ENCODE measurements around the gene SLC35F4. TPM values are rescaled to one million over a fixed set of nuclear protein-coding genes. Genes with fewer than 3 reads are reported as not detected.
"Not testable (repeated sequence)": the region's sequence is repeated elsewhere in the genome, so short reads cannot be mapped to it uniquely, and the experiment has no call there.

SLC35F4 gene
- total RNA-seq, 1 donor: not detected

DNA sequence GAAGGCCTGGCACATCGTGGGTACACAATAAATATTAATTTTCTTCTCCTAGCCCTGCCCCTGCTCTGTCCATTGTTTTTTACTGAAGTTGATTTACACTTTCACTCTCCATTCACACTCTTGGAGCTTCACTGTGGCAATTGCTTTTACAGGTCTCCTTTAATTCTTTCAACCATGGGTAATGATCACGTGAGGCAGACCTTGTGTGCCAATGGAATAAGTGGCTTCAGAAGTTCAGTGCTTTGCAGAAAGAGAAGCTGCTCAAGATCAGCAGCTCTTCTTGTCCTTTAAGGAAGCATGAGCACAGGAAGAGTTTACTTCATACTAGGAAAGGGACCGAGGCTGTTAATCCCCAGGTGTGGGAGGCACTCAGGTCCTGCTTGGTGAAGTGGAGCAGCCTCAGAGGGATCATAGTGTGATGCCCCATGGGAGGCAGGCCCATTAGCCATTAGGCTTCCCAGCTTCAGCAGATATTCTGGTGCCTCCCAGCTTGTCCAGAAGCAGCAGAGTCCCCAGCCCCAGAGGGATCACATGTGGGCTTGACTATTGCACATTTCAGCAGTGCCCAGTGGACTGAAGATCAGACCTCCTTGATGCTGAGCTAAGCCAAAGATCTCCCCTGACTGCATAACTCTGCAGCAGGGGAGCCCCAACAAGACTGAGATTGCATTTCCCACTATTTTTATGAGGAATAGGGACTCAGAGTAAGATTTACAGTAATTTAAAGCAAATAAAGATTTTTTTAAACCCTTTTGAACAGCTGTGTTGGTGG, 5.0 kb upstream of the SLC35F4 start:
- TF ChIP-seq, protein P1, sequence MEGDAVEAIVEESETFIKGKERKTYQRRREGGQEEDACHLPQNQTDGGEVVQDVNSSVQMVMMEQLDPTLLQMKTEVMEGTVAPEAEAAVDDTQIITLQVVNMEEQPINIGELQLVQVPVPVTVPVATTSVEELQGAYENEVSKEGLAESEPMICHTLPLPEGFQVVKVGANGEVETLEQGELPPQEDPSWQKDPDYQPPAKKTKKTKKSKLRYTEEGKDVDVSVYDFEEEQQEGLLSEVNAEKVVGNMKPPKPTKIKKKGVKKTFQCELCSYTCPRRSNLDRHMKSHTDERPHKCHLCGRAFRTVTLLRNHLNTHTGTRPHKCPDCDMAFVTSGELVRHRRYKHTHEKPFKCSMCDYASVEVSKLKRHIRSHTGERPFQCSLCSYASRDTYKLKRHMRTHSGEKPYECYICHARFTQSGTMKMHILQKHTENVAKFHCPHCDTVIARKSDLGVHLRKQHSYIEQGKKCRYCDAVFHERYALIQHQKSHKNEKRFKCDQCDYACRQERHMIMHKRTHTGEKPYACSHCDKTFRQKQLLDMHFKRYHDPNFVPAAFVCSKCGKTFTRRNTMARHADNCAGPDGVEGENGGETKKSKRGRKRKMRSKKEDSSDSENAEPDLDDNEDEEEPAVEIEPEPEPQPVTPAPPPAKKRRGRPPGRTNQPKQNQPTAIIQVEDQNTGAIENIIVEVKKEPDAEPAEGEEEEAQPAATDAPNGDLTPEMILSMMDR (IDR thresholded peaks at IDR 0.05; ENCODE audit: insufficient read depth, low read length): no peak
- H3K4me3 ChIP-seq (ENCODE audit: low read depth, low read length): no peak overlapping the region
- no peak for DNase-seq (ENCODE audit: low read depth)

DNA sequence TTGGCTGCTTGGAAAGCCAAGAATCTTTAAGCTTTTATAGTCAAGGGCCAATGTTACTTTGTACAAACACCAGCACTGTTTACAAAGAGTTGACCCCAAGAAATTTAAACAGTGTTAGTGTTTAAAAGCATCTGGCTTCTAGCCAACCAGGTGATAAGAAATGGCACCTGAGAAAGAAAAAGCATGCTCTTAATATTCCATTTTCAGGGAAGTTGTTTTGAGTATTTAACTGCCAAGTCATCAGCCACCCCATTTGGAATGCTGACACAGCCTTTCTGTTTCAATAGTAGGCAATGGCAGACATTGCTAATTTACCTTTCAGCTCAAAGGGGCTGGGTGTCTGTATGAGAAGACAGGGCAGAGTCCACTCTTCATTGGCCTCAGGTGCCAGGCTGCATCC, 3.7 kb upstream of the SLC35F4 start:
- no peak overlapping the region for H3K4me3 ChIP-seq (ENCODE audit: low read depth, low read length)
- no peak for DNase-seq (ENCODE audit: low read depth)
- TF ChIP-seq, protein P1 (IDR thresholded peaks at IDR 0.05; ENCODE audit: insufficient read depth, low read length): no peak

DNA sequence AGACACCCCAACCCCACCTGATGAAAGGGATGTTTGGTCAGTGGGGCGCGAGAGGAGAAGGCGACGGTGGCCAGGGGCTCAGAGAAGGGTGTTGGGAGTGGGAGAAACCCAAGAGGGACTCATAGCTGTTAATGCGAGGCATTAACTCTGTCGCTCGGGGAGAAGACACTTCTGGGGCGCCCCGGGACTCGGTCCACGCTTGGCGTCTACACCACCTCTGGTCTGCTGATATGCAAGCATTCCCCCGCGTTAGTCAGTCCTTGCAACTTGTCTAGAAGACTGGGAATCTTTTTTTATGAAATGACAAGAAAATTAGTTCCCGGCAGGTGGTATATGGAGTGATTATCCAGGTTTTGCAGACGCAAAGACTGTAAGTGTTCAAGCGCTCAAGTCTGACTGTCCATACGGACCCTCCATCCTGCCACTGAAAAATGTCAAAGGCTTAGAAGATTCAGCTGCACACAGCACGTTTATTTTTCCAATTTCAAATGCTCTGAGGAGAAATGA, 360 bp upstream of the SLC35F4 start:
- TF ChIP-seq, protein P1 (IDR thresholded peaks at IDR 0.05; ENCODE audit: insufficient read depth, low read length): no peak
- DNase-seq (ENCODE audit: low read depth): no peak
- H3K4me3 ChIP-seq (ENCODE audit: low read depth, low read length): no peak overlapping the region

DNA sequence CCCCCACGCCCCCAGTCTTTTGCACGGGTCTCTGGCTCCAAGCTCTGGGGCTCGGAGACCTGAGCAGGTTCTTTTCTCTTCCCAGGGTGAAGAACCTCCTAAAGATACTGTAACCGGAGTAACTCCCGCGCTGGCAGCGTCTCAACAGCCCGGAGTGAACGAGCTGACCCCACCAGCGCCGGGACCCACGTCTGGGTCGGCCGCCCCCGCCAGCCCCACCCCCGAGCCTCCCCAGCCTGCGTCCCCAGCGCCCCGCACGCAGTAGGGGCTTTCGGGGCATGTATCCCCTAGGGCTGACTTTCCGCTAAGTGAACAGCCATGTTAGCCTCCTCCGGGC, 858 bp downstream of the SLC35F4 start:
- TF ChIP-seq, protein P1 (IDR thresholded peaks at IDR 0.05; ENCODE audit: insufficient read depth, low read length): no peak
- no peak for DNase-seq (ENCODE audit: low read depth)
- no peak overlapping the region for H3K4me3 ChIP-seq (ENCODE audit: low read depth, low read length)

DNA sequence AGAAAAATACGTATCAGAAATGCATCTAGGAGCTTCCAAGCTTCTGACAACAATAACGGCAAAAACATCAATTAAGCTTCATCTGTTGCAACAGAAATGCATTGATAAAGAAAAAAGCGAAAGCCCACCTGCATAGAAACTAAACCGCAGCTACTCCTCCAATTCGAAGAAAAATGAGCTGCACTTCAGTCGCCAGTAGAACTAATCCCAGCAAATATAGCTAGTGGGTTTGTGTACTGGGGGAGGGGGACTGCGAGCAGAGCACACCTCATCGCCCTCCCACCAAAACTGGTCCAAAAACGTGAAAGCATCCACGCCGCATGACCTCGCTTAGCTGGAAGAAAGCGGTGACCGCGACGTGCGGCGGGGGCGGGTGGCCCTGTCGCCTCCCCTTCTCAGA, 1.2 kb downstream of the SLC35F4 start:
- TF ChIP-seq, protein P1 (IDR thresholded peaks at IDR 0.05; ENCODE audit: insufficient read depth, low read length): no peak
- no peak overlapping the region for H3K4me3 ChIP-seq (ENCODE audit: low read depth, low read length)
- no peak for DNase-seq (ENCODE audit: low read depth)

DNA sequence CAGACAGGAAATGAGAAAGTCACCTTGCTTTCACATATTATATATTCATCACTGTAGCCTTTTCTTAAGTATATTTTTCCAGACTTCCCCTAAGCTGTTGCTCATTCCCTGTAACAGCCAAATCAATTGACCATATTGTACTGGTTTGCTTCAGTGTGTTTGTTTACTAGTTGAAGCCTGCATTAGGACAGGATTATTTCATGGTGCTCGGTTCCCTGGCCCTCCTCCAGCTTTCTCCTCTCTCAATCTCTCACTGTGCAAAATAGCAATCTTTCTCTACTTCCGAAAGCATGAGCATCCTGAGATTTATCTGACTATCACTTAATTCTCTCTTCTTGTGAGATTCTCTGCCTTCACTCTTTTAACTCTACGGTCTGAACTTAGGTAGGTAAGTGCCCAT, 2.4 kb downstream of the SLC35F4 start:
- DNase-seq (ENCODE audit: low read depth): no peak
- no peak overlapping the region for H3K4me3 ChIP-seq (ENCODE audit: low read depth, low read length)
- TF ChIP-seq, protein P1 (IDR thresholded peaks at IDR 0.05; ENCODE audit: insufficient read depth, low read length): no peak

DNA sequence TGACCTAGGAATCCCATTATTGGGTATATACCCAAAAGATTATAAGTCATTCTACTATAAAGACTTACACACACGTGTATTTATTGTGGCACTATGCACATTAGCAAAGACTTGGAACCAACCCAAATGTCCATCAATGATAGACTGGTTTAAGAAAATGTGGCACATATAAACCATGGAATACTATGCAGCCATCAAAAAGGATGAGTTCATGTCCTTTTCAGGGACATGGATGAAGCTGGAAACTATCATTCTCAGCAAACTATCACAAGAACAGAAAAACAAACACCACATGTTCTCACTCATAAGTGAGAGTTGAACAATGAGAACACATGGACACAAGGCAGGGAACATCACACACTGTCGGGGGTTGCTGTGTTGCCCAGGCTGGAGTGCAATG, 10.2 kb downstream of the SLC35F4 start:
- DNase-seq (ENCODE audit: low read depth): not testable (repeated sequence)

More for the DNA sequence above, 10.2 kb downstream of the SLC35F4 start:
- not testable (repeated sequence) for H3K4me3 ChIP-seq (ENCODE audit: low read depth, low read length)
